GM13977 (cell line): Measurements from ENCODE around the gene AXIN2.

ENCODE experiments used
- DNase-seq: peaks from one replicate; pipeline ENCODE4 v3.0.0; 2012; ENCODE audit warnings: low spot score
- in situ Hi-C: fragments of 300-500 bp; cut with MboI; formaldehyde crosslinking; loops from one replicate; pipeline ENCODE4 v1.12.0; 2022; ENCODE audit warnings: low sequenced_read_pairs, low pct_unique_long_range_greater_than_20kb, mixed read lengths, inconsistent platforms; ENCODE audit not compliant: unreplicated experiment
- TF ChIP-seq, protein P1 (sequence below): IDR thresholded peaks from 2 replicates; pipeline ENCODE4 v1.5.1; 2012; ENCODE audit warnings: mild to moderate bottlenecking, control low read depth; ENCODE audit not compliant: insufficient read depth; ENCODE audit errors: extremely low read depth, missing control alignments

Gene AXIN2

DNA sequence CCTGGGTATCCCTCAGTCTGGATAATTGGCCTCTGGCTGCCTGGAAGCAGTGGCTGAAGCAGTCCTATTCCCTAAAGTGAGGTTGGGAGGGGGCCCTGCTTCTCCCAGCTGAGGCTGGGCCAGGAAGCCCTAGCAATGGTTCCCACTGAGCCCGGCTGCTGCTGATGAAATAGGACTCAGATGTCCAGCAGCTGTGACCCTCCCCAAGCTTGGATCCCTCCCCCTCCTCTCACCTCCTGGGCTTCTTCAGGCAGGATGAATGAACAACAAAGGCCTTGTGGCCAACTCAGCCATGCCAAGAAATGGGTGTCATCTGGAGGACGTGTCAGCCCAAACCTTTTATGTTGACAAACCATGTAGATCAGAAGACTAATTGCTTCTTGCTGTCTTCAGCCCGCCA, 42.0 kb downstream of the AXIN2 start:
- TF ChIP-seq, protein P1, sequence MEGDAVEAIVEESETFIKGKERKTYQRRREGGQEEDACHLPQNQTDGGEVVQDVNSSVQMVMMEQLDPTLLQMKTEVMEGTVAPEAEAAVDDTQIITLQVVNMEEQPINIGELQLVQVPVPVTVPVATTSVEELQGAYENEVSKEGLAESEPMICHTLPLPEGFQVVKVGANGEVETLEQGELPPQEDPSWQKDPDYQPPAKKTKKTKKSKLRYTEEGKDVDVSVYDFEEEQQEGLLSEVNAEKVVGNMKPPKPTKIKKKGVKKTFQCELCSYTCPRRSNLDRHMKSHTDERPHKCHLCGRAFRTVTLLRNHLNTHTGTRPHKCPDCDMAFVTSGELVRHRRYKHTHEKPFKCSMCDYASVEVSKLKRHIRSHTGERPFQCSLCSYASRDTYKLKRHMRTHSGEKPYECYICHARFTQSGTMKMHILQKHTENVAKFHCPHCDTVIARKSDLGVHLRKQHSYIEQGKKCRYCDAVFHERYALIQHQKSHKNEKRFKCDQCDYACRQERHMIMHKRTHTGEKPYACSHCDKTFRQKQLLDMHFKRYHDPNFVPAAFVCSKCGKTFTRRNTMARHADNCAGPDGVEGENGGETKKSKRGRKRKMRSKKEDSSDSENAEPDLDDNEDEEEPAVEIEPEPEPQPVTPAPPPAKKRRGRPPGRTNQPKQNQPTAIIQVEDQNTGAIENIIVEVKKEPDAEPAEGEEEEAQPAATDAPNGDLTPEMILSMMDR = no peak
- DNase-seq = no peak
- in situ Hi-C loops = no loop called here

DNA sequence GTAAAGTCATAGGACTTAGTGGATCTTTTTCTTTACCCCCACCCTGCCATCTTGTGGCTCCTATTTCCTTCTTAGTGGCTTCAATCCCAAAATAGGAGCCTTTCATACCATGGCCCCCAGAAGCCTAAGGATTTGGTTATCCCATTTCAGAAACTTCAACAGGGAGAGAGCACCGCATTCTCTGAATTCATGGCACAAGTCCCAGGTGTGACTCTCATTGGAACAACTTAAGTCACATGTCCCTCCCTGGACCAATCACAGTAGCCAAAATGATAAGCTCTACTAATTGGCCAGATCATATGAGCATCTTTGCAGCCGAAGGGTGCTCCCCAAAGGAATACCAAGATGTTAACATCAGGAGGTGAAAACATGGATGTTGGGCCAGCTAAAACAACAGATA, 43.2 kb downstream of the AXIN2 start:
- no peak for DNase-seq
- in situ Hi-C loops = no loop called here
- TF ChIP-seq, protein P1 = no peak

DNA sequence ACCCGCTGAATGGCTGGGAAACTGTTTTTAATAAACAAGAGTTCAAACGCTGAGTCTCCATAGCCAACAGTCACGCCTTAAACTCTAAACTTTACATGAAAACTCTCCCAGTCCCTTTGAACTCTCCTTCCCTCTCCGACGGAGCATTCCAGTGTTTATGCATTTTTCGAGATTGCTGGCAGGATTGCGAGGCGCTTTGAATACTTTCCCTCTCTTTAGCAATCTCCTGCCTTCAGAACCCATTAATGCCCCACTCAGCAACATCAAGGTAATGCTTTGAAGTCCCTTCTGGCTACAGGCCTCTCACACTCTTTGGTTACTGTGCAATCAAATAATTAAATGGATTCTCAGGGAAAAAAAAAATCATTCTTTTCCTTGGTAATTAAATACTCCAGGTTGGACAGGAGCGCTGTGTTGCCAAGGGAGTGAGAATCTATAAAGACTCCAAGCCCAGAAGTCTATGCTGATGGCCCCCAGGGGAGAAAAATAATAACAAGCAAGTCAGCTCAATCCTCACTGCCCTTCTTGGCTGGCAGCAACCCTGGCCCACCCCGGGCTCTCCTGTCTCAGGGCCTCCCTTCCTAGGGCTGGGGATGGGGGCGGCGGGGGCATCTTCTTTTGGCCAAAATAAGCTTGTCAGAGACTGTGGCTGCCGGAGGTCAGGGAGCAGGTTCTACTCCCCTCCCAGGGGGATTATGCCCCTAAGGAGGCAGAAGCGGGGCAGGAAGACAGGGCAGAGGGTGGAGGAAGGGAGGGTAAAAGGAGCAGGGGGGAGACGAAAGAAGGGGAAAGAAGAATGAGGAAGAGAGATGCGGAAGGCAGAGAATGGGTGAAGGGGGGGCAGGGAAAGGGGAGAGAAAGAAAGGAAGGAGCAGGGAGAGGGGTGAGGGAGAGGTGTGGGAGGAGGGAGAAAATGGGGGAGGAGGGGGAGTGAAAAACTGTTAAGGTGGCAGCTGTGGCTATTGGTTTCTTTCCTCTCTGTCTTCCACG, 45.2 kb downstream of the AXIN2 start:
- no peak for DNase-seq
- in situ Hi-C loops = no loop called here
- TF ChIP-seq, protein P1 = no peak

DNA sequence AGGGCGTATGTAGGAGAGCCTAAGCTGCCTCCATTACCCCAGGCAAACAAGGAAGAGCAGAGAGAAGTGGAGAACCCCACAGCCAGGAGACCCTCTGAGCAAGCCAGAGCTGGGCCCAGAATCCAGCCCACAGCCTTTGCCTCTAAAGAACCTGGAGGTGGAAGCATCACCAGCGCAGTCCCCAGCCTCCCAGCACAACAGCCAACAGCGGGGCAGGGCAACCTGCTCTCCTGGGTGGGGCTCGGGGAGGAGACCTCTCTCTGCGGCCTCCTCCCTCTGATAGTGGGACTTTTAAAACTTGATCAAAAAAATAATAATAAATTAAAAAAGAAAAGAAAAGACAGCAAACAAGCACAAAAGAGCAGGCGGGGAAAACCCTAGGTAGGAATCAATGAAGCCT, 45.9 kb downstream of the AXIN2 start:
- DNase-seq = no peak
- in situ Hi-C loops = no loop called here
- TF ChIP-seq, protein P1 = no peak

DNA sequence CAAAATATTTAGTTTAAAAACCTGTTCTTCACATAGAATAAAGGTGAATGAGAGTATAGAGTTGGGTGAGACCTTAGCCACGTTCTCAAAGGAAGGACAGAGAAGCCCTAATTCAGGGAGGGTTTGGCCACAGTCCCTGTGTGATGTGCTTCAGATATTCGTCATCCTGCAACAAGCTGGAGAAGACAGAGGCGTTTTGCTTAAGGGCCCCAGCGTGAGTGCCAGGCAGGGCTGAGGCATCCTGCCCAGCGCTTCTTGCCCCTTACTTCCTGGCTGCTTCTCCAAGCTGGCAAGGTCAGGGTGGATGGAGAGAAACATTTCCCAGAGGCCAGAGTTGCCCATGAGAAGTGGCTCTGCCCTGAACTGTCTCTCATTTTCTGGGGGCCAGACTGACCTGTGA, 46.9 kb downstream of the AXIN2 start:
- in situ Hi-C loops = no loop called here
- DNase-seq = no peak
- TF ChIP-seq, protein P1 = no peak

DNA sequence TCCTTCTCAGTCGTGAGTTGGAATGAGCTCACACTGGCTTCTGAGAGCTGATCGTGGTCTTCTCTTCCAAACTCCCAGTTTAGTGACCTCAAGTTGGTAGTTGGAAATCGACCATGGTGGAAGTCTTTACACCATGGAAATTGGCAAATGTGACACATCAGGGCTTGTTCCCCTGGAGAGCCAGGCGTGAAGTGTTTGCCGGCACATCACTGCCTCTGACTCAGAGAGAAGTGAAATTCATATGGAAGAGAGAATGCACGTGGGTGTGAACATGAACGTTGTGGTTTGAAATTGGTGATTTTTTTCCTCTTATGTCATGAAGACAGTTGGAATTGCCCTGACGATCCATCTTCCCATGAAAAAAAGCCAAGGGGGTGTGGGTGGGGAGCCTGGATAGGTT, 47.4 kb downstream of the AXIN2 start:
- DNase-seq = no peak
- TF ChIP-seq, protein P1 = no peak
- in situ Hi-C loops = no loop called here
